Myometrial cell (primary cell): ENCODE measurements around the gene PTPN3. TPM values are rescaled to one million over a fixed set of nuclear protein-coding genes. Genes with fewer than 3 reads are reported as not detected.

Experiments used
- total RNA-seq: library from RNA; depleted of rRNA; stranded (reverse); fragments of >200 nt; gene quantifications from 2 replicates; pipeline ENCODE4 v1.2.3, GENCODE V29; 2015

PTPN3 gene, protein sequence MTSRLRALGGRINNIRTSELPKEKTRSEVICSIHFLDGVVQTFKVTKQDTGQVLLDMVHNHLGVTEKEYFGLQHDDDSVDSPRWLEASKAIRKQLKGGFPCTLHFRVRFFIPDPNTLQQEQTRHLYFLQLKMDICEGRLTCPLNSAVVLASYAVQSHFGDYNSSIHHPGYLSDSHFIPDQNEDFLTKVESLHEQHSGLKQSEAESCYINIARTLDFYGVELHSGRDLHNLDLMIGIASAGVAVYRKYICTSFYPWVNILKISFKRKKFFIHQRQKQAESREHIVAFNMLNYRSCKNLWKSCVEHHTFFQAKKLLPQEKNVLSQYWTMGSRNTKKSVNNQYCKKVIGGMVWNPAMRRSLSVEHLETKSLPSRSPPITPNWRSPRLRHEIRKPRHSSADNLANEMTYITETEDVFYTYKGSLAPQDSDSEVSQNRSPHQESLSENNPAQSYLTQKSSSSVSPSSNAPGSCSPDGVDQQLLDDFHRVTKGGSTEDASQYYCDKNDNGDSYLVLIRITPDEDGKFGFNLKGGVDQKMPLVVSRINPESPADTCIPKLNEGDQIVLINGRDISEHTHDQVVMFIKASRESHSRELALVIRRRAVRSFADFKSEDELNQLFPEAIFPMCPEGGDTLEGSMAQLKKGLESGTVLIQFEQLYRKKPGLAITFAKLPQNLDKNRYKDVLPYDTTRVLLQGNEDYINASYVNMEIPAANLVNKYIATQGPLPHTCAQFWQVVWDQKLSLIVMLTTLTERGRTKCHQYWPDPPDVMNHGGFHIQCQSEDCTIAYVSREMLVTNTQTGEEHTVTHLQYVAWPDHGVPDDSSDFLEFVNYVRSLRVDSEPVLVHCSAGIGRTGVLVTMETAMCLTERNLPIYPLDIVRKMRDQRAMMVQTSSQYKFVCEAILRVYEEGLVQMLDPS
- 0.18 and 0.29 TPM in 2 replicates for total RNA-seq

DNA sequence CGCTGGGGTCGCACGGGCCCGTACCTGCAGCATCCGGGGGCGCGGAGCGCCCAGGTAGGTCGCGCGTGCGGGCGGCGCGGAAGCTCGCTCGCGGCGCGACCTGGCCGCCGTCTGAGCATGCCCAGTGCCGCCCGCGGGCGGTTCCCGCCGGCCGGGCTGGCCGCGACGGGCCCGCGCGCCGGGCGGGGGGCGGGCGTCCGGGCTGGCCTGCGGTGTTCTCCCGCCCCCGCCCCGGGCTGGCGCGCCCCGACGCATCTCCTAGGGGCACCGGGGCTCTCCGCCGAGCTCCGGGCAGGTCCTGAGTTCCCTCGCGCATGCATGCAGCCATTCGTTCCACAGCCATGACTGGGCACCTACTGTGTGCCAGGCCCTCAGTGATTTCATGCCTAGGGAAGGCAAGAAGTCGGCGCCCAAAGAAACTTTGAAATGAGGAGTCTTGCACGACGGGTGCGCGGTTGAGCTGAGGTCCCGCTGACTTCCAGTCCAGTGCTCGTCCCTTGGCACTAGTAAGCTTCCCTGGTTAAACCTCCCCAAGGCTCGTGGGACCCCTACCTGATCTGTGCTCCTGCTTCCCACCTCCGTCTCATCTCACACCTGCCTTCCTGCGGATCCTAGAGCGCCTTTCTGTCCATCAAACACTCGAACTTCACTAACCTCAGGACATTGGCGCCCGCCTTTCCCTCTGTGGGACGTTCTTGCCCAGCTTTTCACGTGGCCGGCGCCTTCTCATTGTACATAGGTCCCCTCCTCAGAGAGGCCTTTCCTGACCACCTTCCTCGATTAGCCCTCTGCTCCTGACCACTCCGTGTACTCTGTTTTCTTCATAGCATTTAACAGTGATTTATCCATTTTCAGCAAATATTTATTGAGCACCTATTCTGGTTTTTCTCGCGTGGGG, at the start of gene PTPN3:
Gene PTPN3 (minus strand): TSS at position 113 of the 898 bp plus-strand sequence. CDS start 34,873 bp downstream, outside the sequence.

Other genes with a start within 250 kb of the PTPN3 start
- gene EPB41L4B, start 177.2 kb downstream of the PTPN3 start, total RNA-seq = 0.29 TPM in 1 of 2 replicates, not detected in the other